ENCODE measurements around the gene EFNA1. TPM values are rescaled to one million over a fixed set of nuclear protein-coding genes. Genes with fewer than 3 reads are reported as not detected.
"Not testable (repeated sequence)": the region's sequence is repeated elsewhere in the genome, so short reads cannot be mapped to it uniquely, and the experiment has no call there.

Gene EFNA1
- total RNA-seq, 2 donors from 2014 or later, result 85.1 to 132 TPM

GRCh38 chr1:155160128-155160527 is 32.5 kb downstream of the EFNA1 start:
- DNase-seq (ENCODE audit: low spot score), result no peak
- TF ChIP-seq POLR2A (IDR thresholded peaks at IDR 0.05) (no peak), POLR2AphosphoS5 (IDR thresholded peaks at IDR 0.05) (no peak)
- TF ChIP-seq, protein P1, sequence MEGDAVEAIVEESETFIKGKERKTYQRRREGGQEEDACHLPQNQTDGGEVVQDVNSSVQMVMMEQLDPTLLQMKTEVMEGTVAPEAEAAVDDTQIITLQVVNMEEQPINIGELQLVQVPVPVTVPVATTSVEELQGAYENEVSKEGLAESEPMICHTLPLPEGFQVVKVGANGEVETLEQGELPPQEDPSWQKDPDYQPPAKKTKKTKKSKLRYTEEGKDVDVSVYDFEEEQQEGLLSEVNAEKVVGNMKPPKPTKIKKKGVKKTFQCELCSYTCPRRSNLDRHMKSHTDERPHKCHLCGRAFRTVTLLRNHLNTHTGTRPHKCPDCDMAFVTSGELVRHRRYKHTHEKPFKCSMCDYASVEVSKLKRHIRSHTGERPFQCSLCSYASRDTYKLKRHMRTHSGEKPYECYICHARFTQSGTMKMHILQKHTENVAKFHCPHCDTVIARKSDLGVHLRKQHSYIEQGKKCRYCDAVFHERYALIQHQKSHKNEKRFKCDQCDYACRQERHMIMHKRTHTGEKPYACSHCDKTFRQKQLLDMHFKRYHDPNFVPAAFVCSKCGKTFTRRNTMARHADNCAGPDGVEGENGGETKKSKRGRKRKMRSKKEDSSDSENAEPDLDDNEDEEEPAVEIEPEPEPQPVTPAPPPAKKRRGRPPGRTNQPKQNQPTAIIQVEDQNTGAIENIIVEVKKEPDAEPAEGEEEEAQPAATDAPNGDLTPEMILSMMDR (IDR thresholded peaks at IDR 0.05), result no peak
- intact Hi-C loops (cut with DNase I), result no loop called here
- Histone ChIP-seq H3K4me1 (replicated peaks) (no peaks in the 10 kb centered on the region), H3K9me3 (no peaks in the 10 kb centered on the region), H3K27ac (no peak overlapping the region), H3K4me3 (no peak overlapping the region), H3K36me3 (no peaks in the 10 kb centered on the region), H3K27me3 (replicated peaks; ENCODE audit: insufficient read depth) (no peaks in the 10 kb centered on the region)
- WGBS, result 80% methylated on average over 8 of the region's 8 CpGs

- WGBS, result 98% methylated on average over 6 of the region's 6 CpGs
- DNase-seq (ENCODE audit: low spot score); intact Hi-C loops (cut with DNase I): not testable (repeated sequence)
Observed at GRCh38 chr1:155162631-155163030, 35.0 kb downstream of the EFNA1 start.

DNA sequence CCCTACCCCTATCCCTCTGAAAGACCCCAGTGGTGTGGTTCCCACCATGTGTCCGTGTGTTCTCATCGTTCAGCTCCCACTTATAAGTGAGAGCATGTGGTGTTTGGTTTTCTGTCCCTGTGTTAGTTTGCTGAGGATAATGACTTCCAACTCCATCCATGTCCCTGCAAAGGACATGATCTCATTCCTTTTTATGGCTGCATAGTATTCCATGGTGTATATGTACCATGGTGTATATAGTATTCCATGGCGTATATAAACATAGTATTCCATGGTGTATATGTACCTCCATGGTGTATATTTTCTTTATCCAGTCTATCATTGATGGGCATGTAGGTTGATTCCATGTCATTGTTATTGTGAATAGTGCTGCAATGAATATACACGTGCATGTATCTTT is 36.1 kb downstream of the EFNA1 start:
- H3K27me3 ChIP-seq (replicated peaks; ENCODE audit: insufficient read depth); intact Hi-C loops (cut with DNase I): not testable (repeated sequence)
- 97% methylated on average over 4 of the region's 4 CpGs for WGBS

More at GRCh38 chr1:155162631-155163030, 35.0 kb downstream of the EFNA1 start:
- not testable (repeated sequence) for H3K27ac ChIP-seq; H3K4me1 ChIP-seq (replicated peaks); H3K36me3 ChIP-seq; H3K9me3 ChIP-seq; H3K27me3 ChIP-seq (replicated peaks; ENCODE audit: insufficient read depth); H3K4me3 ChIP-seq

GRCh38 chr1:155164625-155165024 is 36.9 kb downstream of the EFNA1 start:
- WGBS, result 95% methylated on average over 11 of the region's 11 CpGs
- not testable (repeated sequence) for H3K36me3 ChIP-seq; H3K27ac ChIP-seq; DNase-seq (ENCODE audit: low spot score); H3K27me3 ChIP-seq (replicated peaks; ENCODE audit: insufficient read depth); H3K4me1 ChIP-seq (replicated peaks); H3K4me3 ChIP-seq; H3K9me3 ChIP-seq
- intact Hi-C loops (cut with DNase I), result loop anchor here (5.0 kb wide), 1 partner anchor 32 kb away; no protein-coding TSS in a partner anchor

More for the DNA sequence above, 36.1 kb downstream of the EFNA1 start:
- not testable (repeated sequence) for H3K4me3 ChIP-seq; H3K27ac ChIP-seq; DNase-seq (ENCODE audit: low spot score); H3K9me3 ChIP-seq; H3K4me1 ChIP-seq (replicated peaks); H3K36me3 ChIP-seq

DNA sequence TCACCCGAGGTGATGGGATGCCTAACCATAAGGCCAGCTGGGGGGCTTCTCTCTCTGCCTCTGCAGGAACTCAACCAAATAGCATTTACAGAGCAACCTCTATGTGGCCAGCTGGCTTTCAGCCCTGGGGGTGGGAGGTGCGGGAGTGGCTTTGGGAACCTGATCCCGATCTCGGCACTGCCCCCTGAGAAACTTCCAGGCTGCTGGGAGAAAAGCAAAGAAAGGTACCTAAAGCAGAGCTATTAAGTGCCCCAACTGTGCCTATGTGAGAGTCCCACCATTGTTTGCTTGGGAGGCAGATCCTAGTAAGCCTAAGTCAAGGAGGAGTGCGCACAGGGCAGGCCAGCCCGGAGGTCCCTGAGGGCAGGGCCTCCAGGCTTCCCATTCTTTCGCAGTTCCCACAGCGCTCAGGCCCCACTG is 38.4 kb downstream of the EFNA1 start:
- Histone ChIP-seq H3K4me3 (no peak overlapping the region), H3K27me3 (replicated peaks; ENCODE audit: insufficient read depth) (no peaks in the 10 kb centered on the region), H3K36me3 (peaks cover 0 to 11% of the 10 kb centered on the region in 2 donors), H3K27ac (peak overlapping the region in 1 of 2 donors; percentile 14), H3K9me3 (no peaks in the 10 kb centered on the region), H3K4me1 (replicated peaks) (peaks cover 3% of the 10 kb centered on the region)
- TF ChIP-seq POLR2AphosphoS5 (IDR thresholded peaks at IDR 0.05), result no peak
- TF ChIP-seq, protein P1 (IDR thresholded peaks at IDR 0.05), result no peak
- TF ChIP-seq POLR2A (IDR thresholded peaks at IDR 0.05), result no peak
- DNase-seq (ENCODE audit: low spot score), result no peak
- intact Hi-C loops (cut with DNase I), result loop anchor here (2.0 to 5.0 kb wide), 2 partner anchors 34 to 71 kb away; no protein-coding TSS in a partner anchor
- 61% methylated on average over 8 of the region's 8 CpGs for WGBS

GRCh38 chr1:155166471-155167165 is 38.9 kb downstream of the EFNA1 start:
- TF ChIP-seq POLR2AphosphoS5 (IDR thresholded peaks at IDR 0.05) (no peak), POLR2A (IDR thresholded peaks at IDR 0.05) (no peak)
- TF ChIP-seq, protein P1 (IDR thresholded peaks at IDR 0.05), result no peak
- no peak for DNase-seq (ENCODE audit: low spot score)
- H3K27me3 ChIP-seq (replicated peaks; ENCODE audit: insufficient read depth), result no peaks in the 10 kb centered on the region
- H3K4me3 ChIP-seq, result no peak overlapping the region
- no peaks in the 10 kb centered on the region for H3K9me3 ChIP-seq
- intact Hi-C loops (cut with DNase I), result loop anchor here (2.0 to 5.0 kb wide), 2 partner anchors 34 to 72 kb away; no protein-coding TSS in a partner anchor
- 29% methylated on average over 26 of the region's 27 CpGs for WGBS
- H3K36me3 ChIP-seq, result peaks cover 0 to 11% of the 10 kb centered on the region in 2 donors
- peaks cover 3% of the 10 kb centered on the region for H3K4me1 ChIP-seq (replicated peaks)
- peak overlapping the region; percentile 10 to 14 for H3K27ac ChIP-seq
